ENCODE results near the gene DYNC2H1. TPM values are rescaled to one million over a fixed set of nuclear protein-coding genes. Genes with fewer than 3 reads are reported as not detected.

Gene DYNC2H1
- total RNA-seq, 2 experiments from 2014 or later = 0.92 to 1.3 TPM

DNA sequence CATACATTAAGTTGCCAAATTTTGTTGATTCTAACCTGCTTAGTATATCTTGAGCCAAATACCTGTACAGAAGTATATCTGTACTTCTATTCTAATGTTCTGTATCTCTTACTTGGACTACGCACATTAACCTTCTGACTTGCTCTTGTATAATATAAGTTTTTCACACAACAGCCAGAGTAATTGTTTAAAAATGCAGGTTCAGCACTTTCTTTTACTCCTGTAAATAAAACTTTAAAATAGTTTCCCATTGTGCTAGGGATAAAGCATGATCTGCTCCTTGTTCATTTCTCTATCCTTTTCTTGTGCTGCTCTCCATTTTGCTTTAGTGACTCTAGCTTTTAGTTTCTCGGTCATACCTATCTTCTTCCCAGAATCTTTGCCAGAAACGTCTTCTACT lies 48.3 kb downstream of the DYNC2H1 start:
- no peaks in the 10 kb centered on the region for H3K36me3 Mint-ChIP-seq (ENCODE audit: low read depth)
- POLR2A ChIA-PET = no interaction called here
- CTCF ChIA-PET = no interaction called here

DNA sequence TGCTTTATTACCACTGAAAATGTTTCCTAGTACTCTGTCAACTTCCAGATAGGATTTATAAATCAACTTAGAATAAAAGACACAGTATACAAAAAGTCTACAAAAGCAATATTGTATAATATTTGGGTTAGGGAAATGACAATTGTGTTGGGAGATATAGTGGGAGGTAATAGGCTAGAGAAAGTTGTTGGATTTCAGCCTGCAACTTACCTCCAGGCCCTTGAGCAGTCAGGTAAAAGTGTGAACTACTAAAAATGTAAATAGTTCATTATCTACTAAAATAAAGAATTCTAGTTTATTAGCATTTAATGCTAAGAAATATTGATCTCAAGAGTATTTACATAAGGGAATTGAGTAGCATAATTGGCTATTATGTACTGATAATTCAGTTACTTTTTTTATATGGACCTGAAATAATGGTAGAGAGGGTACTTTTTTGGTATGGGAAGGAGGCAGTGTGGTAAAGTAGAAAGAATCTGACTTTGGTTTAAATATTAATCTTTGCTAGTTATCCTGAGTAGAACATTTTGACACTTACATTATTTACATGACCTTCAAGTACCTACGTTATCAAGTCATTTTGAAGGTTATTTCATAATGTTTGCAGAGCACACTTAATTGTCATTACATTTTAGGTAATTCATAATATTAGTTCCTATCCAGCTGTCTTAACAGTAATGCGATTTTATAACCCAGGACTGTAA lies 55.0 kb downstream of the DYNC2H1 start:
- Mint-ChIP-seq H3K27ac (no peak overlapping the region), H3K4me1 (no peaks in the 10 kb centered on the region), H3K36me3 (ENCODE audit: low read depth) (no peaks in the 10 kb centered on the region), H3K9me3 (no peaks in the 10 kb centered on the region), H3K4me3 (no peak overlapping the region), H3K27me3 (no peaks in the 10 kb centered on the region)
- DNase-seq = no peak
- ChIA-PET CTCF (no interaction called here), POLR2A (no interaction called here)

More for the DNA sequence above, 48.3 kb downstream of the DYNC2H1 start:
- H3K4me1 Mint-ChIP-seq = no peaks in the 10 kb centered on the region
- H3K9me3 Mint-ChIP-seq = no peaks in the 10 kb centered on the region
- no peak overlapping the region for H3K27ac Mint-ChIP-seq
- H3K27me3 Mint-ChIP-seq = no peaks in the 10 kb centered on the region
- no peak for DNase-seq
- H3K4me3 Mint-ChIP-seq = no peak overlapping the region

DNA sequence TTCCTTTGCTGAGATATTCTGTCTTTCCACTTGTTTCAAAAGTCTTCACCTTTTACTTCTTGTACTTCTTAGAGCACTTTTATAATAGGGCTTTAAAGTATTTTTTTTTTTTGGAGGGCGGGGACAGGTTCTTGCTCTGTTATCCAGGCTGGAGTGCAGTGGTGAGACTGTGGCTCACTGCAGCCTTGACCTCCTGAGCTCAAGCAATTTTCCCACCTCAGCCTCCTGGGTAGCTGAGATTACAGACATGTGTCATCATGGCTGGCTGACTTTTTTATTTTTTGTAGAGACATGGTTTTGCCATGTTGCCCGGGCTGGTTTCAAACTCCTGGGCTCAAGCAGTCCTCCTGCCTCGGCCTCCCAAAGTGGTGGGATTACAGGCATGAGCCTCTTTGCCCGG lies 57.9 kb downstream of the DYNC2H1 start:
- CTCF ChIA-PET = interaction anchor here (0.7 kb wide), 1 partner anchor 12 kb away, joined by 5 read pairs; no protein-coding TSS in a partner anchor
- no peak overlapping the region for H3K4me3 Mint-ChIP-seq
- no peaks in the 10 kb centered on the region for H3K9me3 Mint-ChIP-seq
- POLR2A ChIA-PET = no interaction called here
- H3K36me3 Mint-ChIP-seq (ENCODE audit: low read depth) = no peaks in the 10 kb centered on the region
- no peak for DNase-seq
- H3K27ac Mint-ChIP-seq = no peak overlapping the region
- H3K27me3 Mint-ChIP-seq = no peaks in the 10 kb centered on the region
- no peaks in the 10 kb centered on the region for H3K4me1 Mint-ChIP-seq

DNA sequence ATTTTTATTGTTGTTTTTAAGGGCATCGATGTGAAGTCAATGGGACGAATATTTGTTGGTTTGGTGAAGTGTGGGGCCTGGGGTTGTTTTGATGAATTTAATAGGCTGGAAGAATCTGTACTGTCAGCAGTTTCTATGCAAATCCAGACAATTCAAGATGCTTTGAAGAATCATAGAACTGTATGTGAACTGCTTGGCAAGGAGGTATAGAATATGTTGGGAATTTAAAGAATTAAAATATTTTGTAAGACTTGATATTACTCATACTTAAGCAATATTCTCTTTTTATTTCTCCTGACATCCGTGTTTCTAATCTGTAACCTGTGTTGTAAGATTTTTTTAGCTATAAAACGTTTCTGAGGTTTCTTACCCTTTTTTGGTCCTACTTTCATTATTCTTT lies 61.6 kb downstream of the DYNC2H1 start:
- Mint-ChIP-seq H3K27ac (no peak overlapping the region), H3K9me3 (no peaks in the 10 kb centered on the region), H3K36me3 (ENCODE audit: low read depth) (no peaks in the 10 kb centered on the region), H3K4me3 (no peak overlapping the region), H3K4me1 (no peaks in the 10 kb centered on the region), H3K27me3 (no peaks in the 10 kb centered on the region)
- ChIA-PET CTCF (no interaction called here), POLR2A (no interaction called here)
- DNase-seq = no peak

DNA sequence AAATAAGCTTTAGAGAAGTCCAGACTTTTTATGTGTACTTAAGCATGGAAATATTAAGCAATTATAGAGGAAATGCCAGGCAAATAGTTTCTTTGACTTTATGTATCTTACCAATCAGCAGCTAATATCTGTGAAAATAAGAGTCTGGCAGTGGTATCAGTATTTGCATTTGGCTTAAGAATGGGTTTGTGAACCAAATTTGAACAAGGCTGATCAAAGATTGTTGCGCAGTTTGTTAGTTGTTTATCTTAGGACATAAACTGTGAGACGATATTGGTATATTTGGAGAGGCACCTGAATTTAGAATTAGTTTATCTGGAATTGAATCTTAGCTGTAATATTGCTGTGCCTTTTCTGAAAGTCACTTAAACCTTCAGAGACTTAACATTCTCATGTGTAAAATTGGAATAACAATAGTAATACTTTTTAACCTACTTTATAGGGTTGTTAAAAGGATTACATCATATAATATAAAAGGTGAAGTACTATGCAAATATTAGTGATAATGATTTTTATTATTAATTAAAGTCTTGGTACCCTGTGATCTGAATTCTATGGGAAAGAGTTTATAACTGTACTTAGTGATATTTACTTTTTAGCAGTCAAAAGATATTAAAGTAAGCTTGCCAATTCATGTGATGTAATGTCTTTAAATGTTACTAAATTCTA lies 66.4 kb downstream of the DYNC2H1 start:
- no peak for DNase-seq
- ChIA-PET CTCF (no interaction called here), POLR2A (no interaction called here)
- H3K36me3 Mint-ChIP-seq (ENCODE audit: low read depth) = no peaks in the 10 kb centered on the region
- H3K4me1 Mint-ChIP-seq = no peaks in the 10 kb centered on the region
- no peaks in the 10 kb centered on the region for H3K27me3 Mint-ChIP-seq
- H3K27ac Mint-ChIP-seq = no peak overlapping the region
- H3K9me3 Mint-ChIP-seq = no peaks in the 10 kb centered on the region
- no peak overlapping the region for H3K4me3 Mint-ChIP-seq

DNA sequence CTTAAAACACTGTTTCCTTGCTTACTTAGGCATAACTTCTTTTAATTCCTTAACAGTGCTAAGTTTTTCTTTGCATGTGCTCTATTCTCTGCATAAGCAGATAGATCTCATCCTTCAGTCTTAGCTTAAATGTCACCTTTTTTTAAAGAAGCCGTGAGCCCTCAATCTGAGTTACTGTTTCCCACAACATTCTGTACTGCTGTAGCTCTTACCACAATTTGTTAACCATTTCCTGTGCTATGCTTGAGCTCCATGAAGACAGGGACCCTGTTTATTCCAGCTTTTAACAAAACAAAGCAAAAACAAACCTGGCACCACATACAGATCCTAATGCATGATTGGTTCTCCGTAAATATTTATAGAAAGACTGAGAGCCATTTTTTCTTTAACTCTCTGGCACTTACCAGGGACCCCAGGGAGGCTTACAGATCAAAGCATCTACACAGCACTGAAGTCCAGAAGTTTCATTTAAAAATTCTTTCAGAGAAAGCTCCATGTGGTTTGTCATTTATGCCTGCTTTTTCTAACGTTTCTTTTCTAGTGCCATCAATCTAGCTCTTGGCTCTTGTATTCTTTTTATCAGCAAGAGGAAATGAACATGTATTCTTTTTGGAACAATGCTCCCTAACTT lies 74.9 kb downstream of the DYNC2H1 start:
- ChIA-PET POLR2A (interaction anchor here (0.6 kb wide), 1 partner anchor 27 kb away, joined by 3 read pairs; no protein-coding TSS in a partner anchor), CTCF (interaction anchor here (0.6 kb wide), 1 partner anchor 75 kb away, joined by 3 read pairs; no protein-coding TSS in a partner anchor)
- H3K4me1 Mint-ChIP-seq = peaks cover 17% of the 10 kb centered on the region
- H3K27ac Mint-ChIP-seq = no peak overlapping the region
- H3K9me3 Mint-ChIP-seq = no peaks in the 10 kb centered on the region
- H3K4me3 Mint-ChIP-seq = no peak overlapping the region
- DNase-seq = no peak
- no peaks in the 10 kb centered on the region for H3K36me3 Mint-ChIP-seq (ENCODE audit: low read depth)
- no peaks in the 10 kb centered on the region for H3K27me3 Mint-ChIP-seq

DNA sequence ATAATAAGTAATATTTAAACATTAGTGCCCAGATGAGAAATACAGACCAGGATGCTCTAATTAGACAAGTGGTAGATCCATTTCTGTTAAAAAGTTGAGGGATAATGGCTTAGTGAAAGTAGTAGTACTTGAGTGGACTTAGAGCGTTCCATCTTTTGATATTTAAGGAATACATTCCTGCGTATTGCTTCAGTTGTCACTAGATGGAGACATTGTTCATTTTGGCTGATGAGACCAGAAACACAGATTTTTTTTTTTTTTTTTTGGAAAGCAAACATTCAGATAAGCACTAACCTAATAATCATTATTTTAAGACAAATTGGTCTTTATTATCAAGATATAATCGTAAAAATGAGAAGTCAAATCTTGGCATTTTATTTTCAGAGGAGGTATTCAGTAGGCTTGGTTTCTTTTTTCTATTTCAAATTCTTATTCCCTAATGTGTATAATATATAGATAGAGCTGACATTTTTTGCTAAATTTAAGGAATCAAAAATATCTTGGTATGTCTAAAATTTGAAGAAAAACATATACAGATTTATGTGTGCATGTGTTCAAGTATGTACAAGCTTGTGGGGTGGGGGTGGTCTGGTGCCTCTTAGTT lies 92.9 kb downstream of the DYNC2H1 start:
- Mint-ChIP-seq H3K4me1 (no peaks in the 10 kb centered on the region), H3K27ac (no peak overlapping the region), H3K9me3 (no peaks in the 10 kb centered on the region), H3K36me3 (ENCODE audit: low read depth) (no peaks in the 10 kb centered on the region), H3K27me3 (no peaks in the 10 kb centered on the region), H3K4me3 (no peak overlapping the region)
- ChIA-PET POLR2A (no interaction called here), CTCF (no interaction called here)
- DNase-seq = no peak

DNA sequence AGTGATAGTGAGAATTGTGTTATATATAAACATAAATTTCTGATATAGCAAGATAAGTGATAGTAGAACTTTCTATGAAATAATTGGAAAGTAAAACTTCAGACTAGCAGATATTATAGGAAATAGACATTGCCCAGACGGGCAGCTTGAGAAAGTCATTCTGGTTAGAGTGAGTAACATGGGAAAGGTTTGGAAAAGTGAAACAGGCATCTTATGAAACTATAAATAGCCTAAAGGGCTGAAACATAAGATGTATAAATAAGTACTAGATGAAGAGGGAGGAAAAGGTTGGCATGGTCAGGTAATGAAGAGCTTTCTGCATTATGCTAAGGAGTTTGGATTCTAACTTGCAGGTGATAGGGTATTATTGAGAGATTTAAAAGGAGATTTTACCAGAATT lies 101.3 kb downstream of the DYNC2H1 start:
- Mint-ChIP-seq H3K9me3 (no peaks in the 10 kb centered on the region), H3K4me1 (no peaks in the 10 kb centered on the region), H3K36me3 (ENCODE audit: low read depth) (no peaks in the 10 kb centered on the region), H3K27ac (no peak overlapping the region), H3K27me3 (no peaks in the 10 kb centered on the region), H3K4me3 (no peak overlapping the region)
- ChIA-PET POLR2A (no interaction called here), CTCF (no interaction called here)
- DNase-seq = no peak

DNA sequence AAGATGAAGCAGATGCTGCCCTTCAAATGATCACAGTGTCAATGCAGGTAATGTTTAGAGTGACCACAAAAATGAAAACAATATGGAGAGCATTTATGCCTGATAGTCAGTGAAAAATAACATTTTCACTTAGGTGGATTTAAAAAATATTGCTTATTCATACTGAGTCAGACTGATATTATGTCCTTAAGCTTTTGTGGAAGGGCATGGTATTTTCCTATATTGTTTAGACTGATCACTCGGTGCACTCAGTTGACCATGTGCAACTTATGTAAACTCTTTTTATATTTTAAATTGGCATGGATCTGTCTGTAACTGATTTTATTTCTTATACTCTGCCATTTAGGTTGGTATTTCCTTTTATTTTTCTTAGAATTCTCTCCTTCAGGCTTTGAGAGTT lies 106.6 kb downstream of the DYNC2H1 start:
- Mint-ChIP-seq H3K4me1 (no peaks in the 10 kb centered on the region), H3K4me3 (no peak overlapping the region), H3K36me3 (ENCODE audit: low read depth) (no peaks in the 10 kb centered on the region), H3K27me3 (no peaks in the 10 kb centered on the region), H3K27ac (no peak overlapping the region), H3K9me3 (no peaks in the 10 kb centered on the region)
- no peak for DNase-seq
- POLR2A ChIA-PET = no interaction called here
- CTCF ChIA-PET = interaction anchor here (0.9 kb wide), 1 partner anchor 301 kb away, joined by 3 read pairs; no protein-coding TSS in a partner anchor

DNA sequence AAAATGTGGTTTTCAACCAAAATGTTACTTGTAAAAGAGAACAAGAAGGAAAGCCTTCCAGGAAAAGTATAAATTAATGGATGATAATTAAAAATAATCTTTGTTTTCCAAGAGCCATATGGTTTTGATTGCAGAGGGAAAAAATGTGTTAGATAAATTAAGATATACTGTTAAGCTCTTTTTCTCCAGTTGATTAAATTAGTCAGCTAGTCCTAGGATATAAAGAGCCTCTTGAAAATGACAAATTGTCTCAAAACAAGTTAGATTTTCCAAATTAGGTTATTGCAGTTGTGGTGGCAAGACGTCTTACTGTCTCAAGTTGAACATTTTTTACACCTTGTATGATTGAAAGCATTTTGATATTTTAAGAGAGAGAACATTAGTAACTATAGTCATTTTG lies 110.9 kb downstream of the DYNC2H1 start:
- Mint-ChIP-seq H3K27me3 (no peaks in the 10 kb centered on the region), H3K4me3 (no peak overlapping the region), H3K27ac (no peak overlapping the region), H3K36me3 (ENCODE audit: low read depth) (no peaks in the 10 kb centered on the region), H3K9me3 (no peaks in the 10 kb centered on the region), H3K4me1 (no peaks in the 10 kb centered on the region)
- CTCF ChIA-PET = no interaction called here
- POLR2A ChIA-PET = no interaction called here
- DNase-seq = no peak

DNA sequence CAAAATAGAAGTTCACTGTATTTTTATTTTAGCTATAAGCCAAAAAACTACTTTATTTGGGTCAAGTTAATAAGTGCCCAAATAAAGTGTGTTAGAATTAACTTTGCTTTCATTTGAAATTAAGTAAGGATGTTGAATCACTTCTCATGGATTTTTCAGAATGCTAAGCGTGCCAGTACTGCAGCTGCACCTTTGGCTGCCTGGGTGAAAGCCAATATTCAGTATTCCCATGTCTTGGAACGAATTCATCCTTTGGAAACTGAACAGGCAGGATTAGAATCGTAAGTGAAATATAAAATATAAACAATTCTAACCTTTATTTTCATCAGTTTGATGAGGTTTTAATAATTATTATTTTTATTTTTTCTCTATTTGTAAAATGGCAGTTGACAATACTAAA lies 113.6 kb downstream of the DYNC2H1 start:
- no peaks in the 10 kb centered on the region for H3K36me3 Mint-ChIP-seq (ENCODE audit: low read depth)
- ChIA-PET CTCF (no interaction called here), POLR2A (no interaction called here)
- no peaks in the 10 kb centered on the region for H3K4me1 Mint-ChIP-seq
- H3K4me3 Mint-ChIP-seq = no peak overlapping the region
- no peaks in the 10 kb centered on the region for H3K9me3 Mint-ChIP-seq
- H3K27me3 Mint-ChIP-seq = no peaks in the 10 kb centered on the region
- DNase-seq = no peak
- no peak overlapping the region for H3K27ac Mint-ChIP-seq

DNA sequence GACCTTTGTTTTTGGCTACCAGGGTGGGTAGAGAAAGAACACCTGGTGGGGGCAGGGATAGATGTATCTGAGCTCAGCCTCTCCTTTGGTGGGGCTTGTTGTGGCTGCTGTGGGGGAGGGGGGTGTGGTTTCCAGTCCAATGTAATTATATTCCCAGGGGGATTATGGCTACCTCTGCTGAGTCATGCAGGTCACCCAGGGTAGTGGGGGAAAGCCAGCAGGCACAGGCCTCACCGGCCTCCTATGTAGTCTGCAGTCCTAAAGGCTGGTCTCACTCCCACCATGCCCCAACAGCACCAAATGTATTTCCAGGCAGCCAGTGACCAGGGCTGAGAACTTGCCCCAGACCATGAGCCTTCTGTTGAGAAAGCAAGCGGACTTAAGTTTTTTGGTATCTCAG lies 119.6 kb downstream of the DYNC2H1 start:
- no peaks in the 10 kb centered on the region for H3K27me3 Mint-ChIP-seq

DNA sequence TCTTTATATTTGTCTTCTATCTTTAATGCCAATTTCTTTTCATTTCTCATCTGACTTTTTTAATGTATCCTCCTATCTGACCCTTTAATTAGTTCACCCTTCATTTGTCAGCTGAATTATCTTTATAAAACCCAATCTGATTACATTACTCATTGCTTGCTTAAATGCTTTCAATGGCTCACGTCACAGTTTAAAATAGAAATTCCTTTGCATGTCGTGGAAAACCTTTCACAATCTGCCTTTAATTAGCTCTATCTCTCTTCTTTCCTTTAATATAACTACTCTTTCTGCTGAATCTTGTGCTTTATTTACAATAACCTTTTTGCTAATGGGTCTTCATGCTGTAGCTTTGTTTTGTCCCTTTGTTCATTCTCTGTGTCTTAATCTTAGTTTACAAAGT lies 125.7 kb downstream of the DYNC2H1 start:
- CTCF ChIA-PET = no interaction called here
- Mint-ChIP-seq H3K9me3 (no peaks in the 10 kb centered on the region), H3K4me1 (no peaks in the 10 kb centered on the region), H3K4me3 (no peak overlapping the region), H3K27me3 (no peaks in the 10 kb centered on the region), H3K27ac (no peak overlapping the region), H3K36me3 (ENCODE audit: low read depth) (no peaks in the 10 kb centered on the region)
- POLR2A ChIA-PET = no interaction called here
- DNase-seq = no peak

More for the DNA sequence above, 119.6 kb downstream of the DYNC2H1 start:
- no peak overlapping the region for H3K27ac Mint-ChIP-seq
- POLR2A ChIA-PET = no interaction called here
- no peak for DNase-seq
- CTCF ChIA-PET = interaction anchor here (0.5 to 1.8 kb wide), 2 partner anchors 10 to 289 kb away, joined by 3 to 4 read pairs; no protein-coding TSS in a partner anchor
- H3K36me3 Mint-ChIP-seq (ENCODE audit: low read depth) = no peaks in the 10 kb centered on the region
- no peaks in the 10 kb centered on the region for H3K9me3 Mint-ChIP-seq
- no peaks in the 10 kb centered on the region for H3K4me1 Mint-ChIP-seq
- no peak overlapping the region for H3K4me3 Mint-ChIP-seq
